ENCODE data around the gene AP4M1.
"Not testable (repeated sequence)": the region's sequence is repeated elsewhere in the genome, so short reads cannot be mapped to it uniquely, and the experiment has no call there.

DNA sequence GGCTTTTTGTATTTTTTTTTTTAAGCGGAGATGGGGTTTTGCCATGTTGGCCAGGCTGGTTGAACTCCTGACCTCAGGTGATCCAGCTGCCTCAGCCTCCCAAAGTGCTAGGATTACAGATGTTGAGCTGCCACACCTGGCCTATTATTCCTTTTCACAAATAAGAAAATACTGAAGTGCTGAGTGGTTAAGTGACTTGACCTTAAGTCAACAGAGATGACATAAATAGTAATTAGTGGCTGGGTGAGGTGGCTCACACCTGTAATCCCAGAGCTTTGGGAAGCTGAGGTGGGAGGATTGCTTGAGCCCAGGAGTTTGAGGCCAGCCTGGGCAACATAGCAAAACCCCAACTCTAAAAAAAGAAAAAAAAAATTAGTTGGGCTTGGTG is 28.8 kb downstream of the AP4M1 start:
- TF ChIP-seq, protein P1, sequence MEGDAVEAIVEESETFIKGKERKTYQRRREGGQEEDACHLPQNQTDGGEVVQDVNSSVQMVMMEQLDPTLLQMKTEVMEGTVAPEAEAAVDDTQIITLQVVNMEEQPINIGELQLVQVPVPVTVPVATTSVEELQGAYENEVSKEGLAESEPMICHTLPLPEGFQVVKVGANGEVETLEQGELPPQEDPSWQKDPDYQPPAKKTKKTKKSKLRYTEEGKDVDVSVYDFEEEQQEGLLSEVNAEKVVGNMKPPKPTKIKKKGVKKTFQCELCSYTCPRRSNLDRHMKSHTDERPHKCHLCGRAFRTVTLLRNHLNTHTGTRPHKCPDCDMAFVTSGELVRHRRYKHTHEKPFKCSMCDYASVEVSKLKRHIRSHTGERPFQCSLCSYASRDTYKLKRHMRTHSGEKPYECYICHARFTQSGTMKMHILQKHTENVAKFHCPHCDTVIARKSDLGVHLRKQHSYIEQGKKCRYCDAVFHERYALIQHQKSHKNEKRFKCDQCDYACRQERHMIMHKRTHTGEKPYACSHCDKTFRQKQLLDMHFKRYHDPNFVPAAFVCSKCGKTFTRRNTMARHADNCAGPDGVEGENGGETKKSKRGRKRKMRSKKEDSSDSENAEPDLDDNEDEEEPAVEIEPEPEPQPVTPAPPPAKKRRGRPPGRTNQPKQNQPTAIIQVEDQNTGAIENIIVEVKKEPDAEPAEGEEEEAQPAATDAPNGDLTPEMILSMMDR (IDR thresholded peaks at IDR 0.05): not testable (repeated sequence)
- TF ChIP-seq POLR2A (IDR thresholded peaks at IDR 0.05): not testable (repeated sequence)

Measured in thyroid gland (tissue), 4 donors.